ENCODE data around the gene GPR6.
A peak's percentile ranks its signal among the peaks of the same experiment; 100 is the strongest.

The GPR6 gene

DNA sequence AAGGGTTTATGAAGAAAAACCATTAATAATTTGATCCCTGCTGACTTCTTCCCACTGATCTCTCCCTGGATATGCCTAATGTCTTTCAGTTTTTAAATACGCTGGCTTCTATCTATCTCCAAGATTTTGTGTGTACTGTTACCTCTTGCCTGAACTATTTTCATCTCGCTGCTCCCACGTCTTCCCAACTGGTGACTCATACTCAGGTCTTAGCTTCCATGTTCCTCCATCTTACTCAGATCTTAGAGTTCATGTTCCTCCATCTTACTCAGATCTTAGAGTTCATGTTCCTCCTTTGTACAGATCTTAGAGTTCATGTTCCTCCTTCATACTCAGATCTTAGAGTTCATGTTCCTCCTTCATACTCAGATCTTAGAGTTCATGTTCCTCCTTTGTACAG is 21.6 kb downstream of the GPR6 start:
- no peak for DNase-seq

- no peak for DNase-seq
Measured at GRCh38 chr6:110002676-110003075, 24.6 kb downstream of the GPR6 start.

DNA sequence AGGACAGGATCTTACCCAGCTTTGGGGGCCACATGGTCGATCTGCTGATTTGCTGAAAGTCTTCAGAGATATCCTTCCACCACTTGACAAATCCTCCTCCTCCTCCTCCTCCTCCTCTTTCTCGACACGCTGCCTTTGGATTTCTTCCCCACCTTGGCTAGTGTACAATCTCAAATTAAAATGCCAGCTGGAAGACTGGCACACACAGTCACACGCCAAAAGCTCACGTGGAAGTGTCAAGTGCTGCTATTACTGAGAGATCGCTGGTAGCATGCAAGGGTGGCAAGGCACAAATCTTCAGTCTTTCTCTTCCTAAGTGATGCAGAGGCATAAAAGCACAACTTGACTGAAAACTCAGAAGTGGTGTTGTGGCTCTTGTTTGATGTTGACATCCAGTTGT is 35.3 kb downstream of the GPR6 start:
- DNase-seq, result no peak

GRCh38 chr6:110015206-110015605 is 37.1 kb downstream of the GPR6 start:
- no peak for DNase-seq

DNA sequence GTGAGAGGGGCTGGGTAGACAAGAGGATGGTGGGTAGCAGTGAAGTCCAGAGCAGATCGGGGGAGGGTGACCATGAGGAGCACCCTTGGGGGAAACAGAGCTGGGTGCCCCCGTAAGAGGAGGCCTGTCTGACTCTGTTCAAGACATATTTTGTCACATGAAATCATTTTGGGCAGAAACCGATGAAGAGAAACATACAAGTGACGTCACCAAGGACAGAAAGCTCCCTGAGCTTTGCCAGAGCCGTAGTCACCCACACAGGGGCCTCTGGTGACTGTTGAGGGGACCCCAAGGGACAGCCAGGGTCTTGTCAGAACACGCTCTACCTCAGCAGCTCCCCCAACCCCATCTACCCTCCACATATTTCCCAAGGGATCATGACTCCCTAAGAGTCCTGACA is 39.2 kb downstream of the GPR6 start:
- DNase-seq, result no peak

DNA sequence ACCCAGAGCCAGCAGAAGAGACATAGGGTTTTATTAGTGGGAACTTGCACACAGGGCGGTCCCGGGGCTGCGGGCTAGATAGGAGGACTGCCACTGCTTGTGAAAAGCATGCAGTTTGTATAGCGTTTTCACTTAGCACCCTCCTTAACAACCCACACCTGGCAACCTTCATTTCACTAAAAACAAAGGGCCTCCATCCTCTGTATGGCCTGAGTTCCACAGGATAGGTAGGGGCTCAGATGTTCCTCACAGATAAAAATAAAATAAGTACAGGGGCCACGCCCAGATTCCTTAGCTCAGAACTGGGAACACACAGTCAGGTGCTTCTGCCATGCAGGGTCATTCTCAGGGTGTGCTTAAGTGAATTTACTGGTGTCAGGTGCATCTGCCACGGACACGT is 39.8 kb downstream of the GPR6 start:
- no peak for DNase-seq

GRCh38 chr6:110018486-110018885 is 40.4 kb downstream of the GPR6 start:
- DNase-seq, result no peak

GRCh38 chr6:110020888-110021287 is 42.8 kb downstream of the GPR6 start:
- peak; percentile 46 for DNase-seq

GRCh38 chr6:110029144-110029543 is 51.0 kb downstream of the GPR6 start:
- DNase-seq, result no peak
